ENCODE results near the gene VAV3.

DNA sequence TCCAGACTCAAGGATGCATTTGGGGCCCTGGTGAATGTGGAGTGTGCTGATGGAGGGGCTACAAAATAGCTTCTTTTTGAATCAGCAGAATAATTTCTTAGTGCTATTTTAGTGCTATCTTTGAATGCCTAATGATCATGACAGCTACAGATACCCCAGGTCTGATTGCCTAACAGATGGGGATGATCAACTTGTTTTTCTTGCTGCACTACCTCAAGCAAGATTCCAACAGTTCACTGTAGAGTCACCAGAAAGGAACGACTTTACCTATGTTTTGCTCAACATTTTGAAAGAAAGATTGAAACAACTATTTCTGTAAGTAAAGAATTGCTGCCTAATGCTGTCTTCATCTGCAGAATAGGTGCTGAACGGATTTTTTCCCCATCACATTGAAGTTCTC lies 42.6 kb upstream of the VAV3 start:
- TF ChIP-seq, protein P1, sequence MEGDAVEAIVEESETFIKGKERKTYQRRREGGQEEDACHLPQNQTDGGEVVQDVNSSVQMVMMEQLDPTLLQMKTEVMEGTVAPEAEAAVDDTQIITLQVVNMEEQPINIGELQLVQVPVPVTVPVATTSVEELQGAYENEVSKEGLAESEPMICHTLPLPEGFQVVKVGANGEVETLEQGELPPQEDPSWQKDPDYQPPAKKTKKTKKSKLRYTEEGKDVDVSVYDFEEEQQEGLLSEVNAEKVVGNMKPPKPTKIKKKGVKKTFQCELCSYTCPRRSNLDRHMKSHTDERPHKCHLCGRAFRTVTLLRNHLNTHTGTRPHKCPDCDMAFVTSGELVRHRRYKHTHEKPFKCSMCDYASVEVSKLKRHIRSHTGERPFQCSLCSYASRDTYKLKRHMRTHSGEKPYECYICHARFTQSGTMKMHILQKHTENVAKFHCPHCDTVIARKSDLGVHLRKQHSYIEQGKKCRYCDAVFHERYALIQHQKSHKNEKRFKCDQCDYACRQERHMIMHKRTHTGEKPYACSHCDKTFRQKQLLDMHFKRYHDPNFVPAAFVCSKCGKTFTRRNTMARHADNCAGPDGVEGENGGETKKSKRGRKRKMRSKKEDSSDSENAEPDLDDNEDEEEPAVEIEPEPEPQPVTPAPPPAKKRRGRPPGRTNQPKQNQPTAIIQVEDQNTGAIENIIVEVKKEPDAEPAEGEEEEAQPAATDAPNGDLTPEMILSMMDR (IDR thresholded peaks at IDR 0.05; ENCODE audit: insufficient read depth, low read depth, low read length), result no peak
- TF ChIP-seq EZH2 (IDR thresholded peaks at IDR 0.05; ENCODE audit: insufficient read depth, low read length), result no peak

Data from astrocyte (in vitro differentiated cells and primary cell).